ENCODE measurements around the gene AFM. TPM values are rescaled to one million over a fixed set of nuclear protein-coding genes. Genes with fewer than 3 reads are reported as not detected.

AFM gene
- total RNA-seq, 1 experiment from 2014 or later = not detected

- H2BK15ac ChIP-seq (ENCODE audit: low read depth, low read length) = no peak overlapping the region
- H3K4me1 ChIP-seq (ENCODE audit: insufficient read depth, low read length) = no peaks in the 10 kb centered on the region
- H3K27me3 ChIP-seq (ENCODE audit: insufficient read depth, low read length) = no peaks in the 10 kb centered on the region
- TF ChIP-seq CTCF (conservative IDR thresholded peaks at IDR 0.05) = no peak
- H3K14ac ChIP-seq (ENCODE audit: insufficient read depth, low read length) = no peak overlapping the region
- Mint-ChIP-seq H3K4me1 (no peaks in the 10 kb centered on the region), H3K36me3 (ENCODE audit: insufficient read depth in 1 of 3, low read depth in 3 of 3) (no peaks in the 10 kb centered on the region), H3K9me3 (no peaks in the 10 kb centered on the region), H3K27ac (no peak overlapping the region), H3K4me3 (no peak overlapping the region), H3K27me3 (ENCODE audit: low read depth) (no peaks in the 10 kb centered on the region; the same call in 1 of the 2 replicates)
- no peak overlapping the region for H4K8ac ChIP-seq (replicated peaks; ENCODE audit: insufficient read length, low read depth, low read length)
- no peak overlapping the region for H3T11ph ChIP-seq (ENCODE audit: low read length)
- WGBS (ENCODE audit: extremely low coverage, insufficient read length, low lambda C conversion rate) = no CpG with 5 or more reads among the region's 5 CpGs
- no peak overlapping the region for H3K23ac ChIP-seq (ENCODE audit: insufficient read length, low read depth, low read length)
- no peak overlapping the region for H2AK5ac ChIP-seq (ENCODE audit: insufficient read length, low read length)
- no peak overlapping the region for H3K56ac ChIP-seq (ENCODE audit: insufficient read length, low read depth, low read length)
- H3K79me1 ChIP-seq (ENCODE audit: insufficient read depth, low read depth, low read length, poor library complexity, severe bottlenecking) = no peaks in the 10 kb centered on the region
- no peak overlapping the region for H3K9ac ChIP-seq (ENCODE audit: extremely low read depth, insufficient read length, low read length)
- no peak overlapping the region for H3K18ac ChIP-seq (ENCODE audit: insufficient read length, low read depth, low read length)
- no peak overlapping the region for H3K4me2 ChIP-seq (ENCODE audit: insufficient read depth, insufficient read length, low read length)
- DNase-seq = no peak
- no peak overlapping the region for H2BK20ac ChIP-seq (ENCODE audit: low read depth, low read length, poor library complexity, severe bottlenecking)
- H4K20me1 ChIP-seq (ENCODE audit: control insufficient read depth, insufficient read depth, insufficient read length) = no peaks in the 10 kb centered on the region
- H3K79me2 ChIP-seq (ENCODE audit: insufficient read depth, low read length) = no peaks in the 10 kb centered on the region
- H3K27ac ChIP-seq (ENCODE audit: insufficient read length, low read depth, low read length) = no peak overlapping the region
- no peaks in the 10 kb centered on the region for H3K9me3 ChIP-seq (ENCODE audit: control insufficient read depth, low read depth, low read length)
- H3K4ac ChIP-seq (ENCODE audit: low read depth, low read length) = no peak overlapping the region
- no peak overlapping the region for H2AFZ ChIP-seq (ENCODE audit: low read length)
- no peak overlapping the region for H2BK12ac ChIP-seq (ENCODE audit: insufficient read length, low read depth, low read length)
- H2BK120ac ChIP-seq (ENCODE audit: low read depth, low read length, poor library complexity, severe bottlenecking) = no peak overlapping the region
- H2BK5ac ChIP-seq (ENCODE audit: insufficient read length, low read length) = no peak overlapping the region
- H4K91ac ChIP-seq (ENCODE audit: insufficient read length, low read depth, low read length) = no peak overlapping the region
- H3K23me2 ChIP-seq (ENCODE audit: insufficient read length, low read depth, low read length, poor library complexity, severe bottlenecking) = no peaks in the 10 kb centered on the region
- H4K5ac ChIP-seq (ENCODE audit: insufficient read length, low read depth, low read length) = no peak overlapping the region
Measured at GRCh38 chr4:73501664-73502265, 20.2 kb downstream of the AFM start.
